ENCODE data around the gene OR6N1.

The OR6N1 gene

DNA sequence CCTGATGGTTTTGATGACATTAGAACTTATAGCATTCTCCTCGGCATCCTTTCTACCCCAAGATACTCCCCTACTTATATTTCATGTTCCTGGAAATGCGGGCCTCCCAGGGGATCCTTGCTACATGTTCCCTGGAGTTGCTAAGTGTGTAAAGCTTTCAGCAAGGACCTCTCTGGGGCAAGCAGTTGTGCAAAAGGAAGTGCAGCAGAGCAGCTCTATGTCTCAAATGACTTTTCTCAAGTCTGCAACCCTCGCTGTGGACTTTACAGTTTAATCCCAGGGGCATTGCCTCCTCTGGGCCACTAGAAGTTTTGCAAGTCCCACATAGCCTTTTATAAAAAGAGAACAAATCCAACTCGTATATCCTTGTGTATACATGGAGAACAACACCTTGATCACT lies 38.3 kb upstream of the OR6N1 start:
- H3K23ac ChIP-seq (ENCODE audit: low read length): no peak overlapping the region
- no peak for DNase-seq
- no peak overlapping the region for H3K18ac ChIP-seq (ENCODE audit: low read length)
- H2AFZ ChIP-seq (ENCODE audit: insufficient read depth, low read length, poor library complexity): no peak overlapping the region
- no peak overlapping the region for H4K12ac ChIP-seq (ENCODE audit: low read depth, low read length)
- H3K4me3 ChIP-seq (ENCODE audit: low read depth, low read length): no peak overlapping the region
- H3K79me1 ChIP-seq (ENCODE audit: low read length): no peaks in the 10 kb centered on the region
- no peak overlapping the region for H3K4me2 ChIP-seq (ENCODE audit: low read length)
- WGBS (ENCODE audit: extremely low coverage, insufficient coverage, insufficient read length): no CpG with 5 or more reads among the region's 4 CpGs
- no peaks in the 10 kb centered on the region for H3K79me2 ChIP-seq (ENCODE audit: control insufficient read depth, insufficient read depth, low read length, poor library complexity)
- no peak overlapping the region for H2BK120ac ChIP-seq (ENCODE audit: insufficient read depth, low read length, poor library complexity)
- no peak overlapping the region for H2AK5ac ChIP-seq (ENCODE audit: low read length)
- H3K9ac ChIP-seq (ENCODE audit: low read length): no peak overlapping the region
- H3K4me1 ChIP-seq (ENCODE audit: control insufficient read depth in 1 of 2, insufficient read depth in 2 of 2, low read length in 2 of 2): no peaks in the 10 kb centered on the region
- H3K27ac ChIP-seq (ENCODE audit: low read depth, low read length): no peak overlapping the region
- H2BK12ac ChIP-seq (ENCODE audit: low read length): no peak overlapping the region
- no peaks in the 10 kb centered on the region for H3K27me3 ChIP-seq (ENCODE audit: insufficient read depth, low read length)
- no peaks in the 10 kb centered on the region for H3K36me3 ChIP-seq (ENCODE audit: control insufficient read depth in 1 of 2, insufficient read depth in 2 of 2, low read length in 2 of 2)
- no peak overlapping the region for H2BK5ac ChIP-seq (ENCODE audit: low read depth, low read length, poor library complexity)
- H3K9me3 ChIP-seq (ENCODE audit: insufficient read depth, low read depth, low read length): no peaks in the 10 kb centered on the region
- no peak overlapping the region for H3K4ac ChIP-seq (ENCODE audit: low read depth, low read length)
- no peak overlapping the region for H3K14ac ChIP-seq (ENCODE audit: low read length)
- H4K91ac ChIP-seq (ENCODE audit: low read depth, low read length): no peak overlapping the region
- H4K8ac ChIP-seq (ENCODE audit: low read depth, low read length): no peak overlapping the region

DNA sequence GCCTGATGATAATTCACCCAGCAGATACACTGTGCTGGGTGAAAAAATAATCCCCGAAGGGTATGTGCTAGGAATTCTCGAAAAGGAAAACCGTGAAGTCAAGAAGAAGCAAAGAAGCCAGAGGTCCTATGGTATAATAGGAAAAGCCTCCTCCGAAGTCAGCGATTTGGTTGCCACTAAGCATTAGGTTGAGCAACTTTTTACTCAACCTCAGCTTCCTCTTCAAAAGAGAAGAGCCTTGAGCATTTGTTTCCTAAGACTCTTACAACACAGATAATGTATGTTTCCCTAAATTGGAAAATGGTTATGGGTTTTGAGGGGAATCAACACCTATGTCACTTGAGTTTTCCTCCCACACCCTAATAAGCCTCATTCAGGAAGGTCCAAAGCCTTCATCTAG lies 37.9 kb upstream of the OR6N1 start:
- no peak overlapping the region for H3K14ac ChIP-seq (ENCODE audit: low read length)
- H2AK5ac ChIP-seq (ENCODE audit: low read length): no peak overlapping the region
- no peak overlapping the region for H3K4me2 ChIP-seq (ENCODE audit: low read length)
- H4K12ac ChIP-seq (ENCODE audit: low read depth, low read length): no peak overlapping the region
- WGBS (ENCODE audit: extremely low coverage, insufficient coverage, insufficient read length): no CpG with 5 or more reads among the region's 5 CpGs
- no peak overlapping the region for H2BK12ac ChIP-seq (ENCODE audit: low read length)
- H3K23ac ChIP-seq (ENCODE audit: low read length): no peak overlapping the region
- H3K27me3 ChIP-seq (ENCODE audit: insufficient read depth, low read length): no peaks in the 10 kb centered on the region
- H4K91ac ChIP-seq (ENCODE audit: low read depth, low read length): no peak overlapping the region
- no peaks in the 10 kb centered on the region for H3K36me3 ChIP-seq (ENCODE audit: control insufficient read depth in 1 of 2, insufficient read depth in 2 of 2, low read length in 2 of 2)
- no peak overlapping the region for H2BK5ac ChIP-seq (ENCODE audit: low read depth, low read length, poor library complexity)
- H3K27ac ChIP-seq (ENCODE audit: low read depth, low read length): no peak overlapping the region
- H3K4me1 ChIP-seq (ENCODE audit: control insufficient read depth in 1 of 2, insufficient read depth in 2 of 2, low read length in 2 of 2): no peaks in the 10 kb centered on the region
- H3K79me1 ChIP-seq (ENCODE audit: low read length): no peaks in the 10 kb centered on the region
- DNase-seq: peak in 1 of 2 donors; percentile 17
- no peak overlapping the region for H3K4me3 ChIP-seq (ENCODE audit: low read depth, low read length)
- H3K18ac ChIP-seq (ENCODE audit: low read length): no peak overlapping the region
- H2BK120ac ChIP-seq (ENCODE audit: insufficient read depth, low read length, poor library complexity): no peak overlapping the region
- H3K4ac ChIP-seq (ENCODE audit: low read depth, low read length): no peak overlapping the region
- no peaks in the 10 kb centered on the region for H3K9me3 ChIP-seq (ENCODE audit: insufficient read depth, low read depth, low read length)
- H4K8ac ChIP-seq (ENCODE audit: low read depth, low read length): no peak overlapping the region
- no peak overlapping the region for H2AFZ ChIP-seq (ENCODE audit: insufficient read depth, low read length, poor library complexity)
- H3K9ac ChIP-seq (ENCODE audit: low read length): no peak overlapping the region
- no peaks in the 10 kb centered on the region for H3K79me2 ChIP-seq (ENCODE audit: control insufficient read depth, insufficient read depth, low read length, poor library complexity)

DNA sequence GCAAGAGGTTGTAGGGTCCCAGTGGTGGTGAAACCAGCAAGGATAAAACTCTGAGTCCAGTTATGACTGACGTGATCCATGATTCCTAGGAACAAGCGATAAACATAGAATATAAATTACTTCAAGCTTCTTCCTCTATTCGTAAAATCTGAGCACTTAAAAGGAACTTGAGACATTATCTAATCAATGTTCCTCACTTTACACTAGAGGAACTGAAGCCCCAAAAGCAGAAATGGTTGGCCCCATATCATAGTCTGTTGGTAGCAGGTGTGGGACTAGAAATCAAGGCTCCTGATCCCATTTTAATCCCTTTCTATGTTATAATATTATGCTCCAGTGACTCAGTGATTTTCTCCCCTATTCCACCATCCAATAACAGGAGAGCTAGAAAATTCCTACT lies 37.3 kb upstream of the OR6N1 start:
- Histone ChIP-seq H2BK12ac (ENCODE audit: low read length) (no peak overlapping the region), H3K27me3 (ENCODE audit: insufficient read depth, low read length) (no peaks in the 10 kb centered on the region), H3K36me3 (ENCODE audit: control insufficient read depth in 1 of 2, insufficient read depth in 2 of 2, low read length in 2 of 2) (no peaks in the 10 kb centered on the region), H3K4me2 (ENCODE audit: low read length) (no peak overlapping the region), H3K9ac (ENCODE audit: low read length) (no peak overlapping the region), H4K12ac (ENCODE audit: low read depth, low read length) (no peak overlapping the region), H3K14ac (ENCODE audit: low read length) (no peak overlapping the region), H3K23ac (ENCODE audit: low read length) (no peak overlapping the region), H4K91ac (ENCODE audit: low read depth, low read length) (no peak overlapping the region), H3K9me3 (ENCODE audit: insufficient read depth, low read depth, low read length) (no peaks in the 10 kb centered on the region), H3K18ac (ENCODE audit: low read length) (no peak overlapping the region), H3K4ac (ENCODE audit: low read depth, low read length) (no peak overlapping the region), H2BK5ac (ENCODE audit: low read depth, low read length, poor library complexity) (no peak overlapping the region), H2AFZ (ENCODE audit: insufficient read depth, low read length, poor library complexity) (no peak overlapping the region), H3K4me3 (ENCODE audit: low read depth, low read length) (no peak overlapping the region), H3K79me1 (ENCODE audit: low read length) (no peaks in the 10 kb centered on the region), H3K4me1 (ENCODE audit: control insufficient read depth in 1 of 2, insufficient read depth in 2 of 2, low read length in 2 of 2) (no peaks in the 10 kb centered on the region), H3K27ac (ENCODE audit: low read depth, low read length) (no peak overlapping the region), H3K79me2 (ENCODE audit: control insufficient read depth, insufficient read depth, low read length, poor library complexity) (no peaks in the 10 kb centered on the region), H2BK120ac (ENCODE audit: insufficient read depth, low read length, poor library complexity) (no peak overlapping the region), H4K8ac (ENCODE audit: low read depth, low read length) (no peak overlapping the region), H2AK5ac (ENCODE audit: low read length) (no peak overlapping the region)
- peak in 1 of 2 donors; percentile 3 for DNase-seq
- no CpG with 5 or more reads among the region's 3 CpGs for WGBS (ENCODE audit: extremely low coverage, insufficient coverage, insufficient read length)

DNA sequence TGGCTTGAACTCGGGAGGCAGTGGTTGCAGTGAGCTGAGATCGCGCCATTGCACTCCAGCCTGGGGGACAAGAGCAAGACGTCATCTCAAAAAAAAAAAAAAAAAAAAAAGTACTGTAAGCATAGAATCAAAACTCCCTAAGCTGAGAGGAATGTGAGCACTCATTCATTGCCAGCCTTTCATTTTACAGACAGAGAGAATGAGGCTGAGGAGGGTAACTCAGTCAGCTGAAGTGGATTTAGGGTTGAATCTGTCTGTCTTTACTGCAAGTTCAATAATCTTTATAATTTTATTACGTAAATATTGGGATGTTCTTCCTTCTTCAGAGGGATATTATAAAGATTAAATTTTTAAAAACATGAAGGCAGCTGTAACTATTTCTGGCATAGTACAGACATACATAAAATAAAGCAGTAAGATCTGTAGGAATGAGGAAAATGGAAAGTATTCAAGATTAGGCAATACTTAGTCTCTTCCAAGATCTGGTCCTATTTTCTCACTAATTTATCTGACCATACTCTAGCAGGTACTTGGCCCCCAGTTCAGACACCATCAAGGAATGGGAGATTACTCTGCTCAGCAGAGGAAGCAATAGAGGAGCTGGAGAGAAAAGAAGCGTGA lies 35.0 kb upstream of the OR6N1 start:
- Histone ChIP-seq H2AK5ac (ENCODE audit: low read length) (no peak overlapping the region), H4K12ac (ENCODE audit: low read depth, low read length) (no peak overlapping the region), H3K14ac (ENCODE audit: low read length) (no peak overlapping the region), H3K23ac (ENCODE audit: low read length) (no peak overlapping the region), H3K27ac (ENCODE audit: low read depth, low read length) (no peak overlapping the region), H2BK5ac (ENCODE audit: low read depth, low read length, poor library complexity) (no peak overlapping the region), H3K4ac (ENCODE audit: low read depth, low read length) (no peak overlapping the region), H2AFZ (ENCODE audit: insufficient read depth, low read length, poor library complexity) (no peak overlapping the region), H3K79me1 (ENCODE audit: low read length) (no peaks in the 10 kb centered on the region), H2BK12ac (ENCODE audit: low read length) (no peak overlapping the region), H4K91ac (ENCODE audit: low read depth, low read length) (no peak overlapping the region), H3K4me3 (ENCODE audit: low read depth, low read length) (no peak overlapping the region), H3K4me2 (ENCODE audit: low read length) (no peak overlapping the region), H3K27me3 (ENCODE audit: insufficient read depth, low read length) (no peaks in the 10 kb centered on the region), H2BK120ac (ENCODE audit: insufficient read depth, low read length, poor library complexity) (no peak overlapping the region), H3K36me3 (ENCODE audit: control insufficient read depth in 1 of 2, insufficient read depth in 2 of 2, low read length in 2 of 2) (no peaks in the 10 kb centered on the region), H3K18ac (ENCODE audit: low read length) (no peak overlapping the region), H3K79me2 (ENCODE audit: control insufficient read depth, insufficient read depth, low read length, poor library complexity) (no peaks in the 10 kb centered on the region), H3K4me1 (ENCODE audit: control insufficient read depth in 1 of 2, insufficient read depth in 2 of 2, low read length in 2 of 2) (no peaks in the 10 kb centered on the region), H3K9ac (ENCODE audit: low read length) (no peak overlapping the region), H3K9me3 (ENCODE audit: insufficient read depth, low read depth, low read length) (no peaks in the 10 kb centered on the region), H4K8ac (ENCODE audit: low read depth, low read length) (no peak overlapping the region)
- WGBS (ENCODE audit: extremely low coverage, insufficient coverage, insufficient read length): no CpG with 5 or more reads among the region's 6 CpGs
- peak in 1 of 2 donors; percentile 53 for DNase-seq

All from trophoblast cell (in vitro differentiated cells and primary cell).